Thoracic aorta (tissue), 2 donors: ENCODE measurements around the gene NRXN3. TPM values are rescaled to one million over a fixed set of nuclear protein-coding genes. Genes with fewer than 3 reads are reported as not detected.

ENCODE experiments used
- ATAC-seq: fragments of 150-250 bp; one replicate; pipeline ENCODE4 v1.8.0; 2017; ENCODE audit warnings: low read depth; ENCODE audit not compliant: insufficient number of reproducible peaks, low FRiP score
- DNase-seq: peaks from one replicate; pipeline ENCODE4 v3.0.0-alpha.2; 2020; ENCODE audit warnings: low spot score
- H3K27ac ChIP-seq, 2 donors: fragments of 200-600 bp; sonication (generic); 1 replicate in 1 of 2; 2 replicates in 1 of 2; pipeline ENCODE4 v1.5.1; 2016; ENCODE audit warnings: mild to moderate bottlenecking in 2 of 2, moderate library complexity in 2 of 2
- H3K27me3 ChIP-seq: fragments of 200-600 bp; sonication (generic); replicated peaks from 2 replicates; pipeline ENCODE4 v1.6.0; 2016; ENCODE audit warnings: mild to moderate bottlenecking; ENCODE audit not compliant: insufficient read depth
- H3K36me3 ChIP-seq: fragments of 200-600 bp; sonication (generic); one replicate; pipeline ENCODE4 v1.5.1; 2016
- H3K4me1 ChIP-seq, 2 donors: fragments of 200-600 bp; sonication (generic); 1 replicate in 1 of 2; 2 replicates in 1 of 2; pipeline versions ENCODE4 v1.5.1 to v1.6.0; 2016; ENCODE audit warnings: low read depth in 2 of 2, mild to moderate bottlenecking in 1 of 2; ENCODE audit not compliant: control insufficient read depth in 1 of 2
- H3K4me3 ChIP-seq: fragments of 200-600 bp; sonication (generic); 2 replicates; pipeline ENCODE4 v1.5.1; 2016; ENCODE audit warnings: mild to moderate bottlenecking
- H3K9me3 ChIP-seq: fragments of 200-600 bp; sonication (generic); 2 replicates; pipeline ENCODE4 v1.5.1; 2016
- CTCF ChIP-seq: fragments of 200-600 bp; sonication (generic); IDR thresholded peaks from one replicate; pipeline ENCODE4 v1.5.1; 2019; ENCODE audit warnings: antibody characterized with exemption
- total RNA-seq, 2 donors: library from RNA; depleted of rRNA; stranded (reverse); fragments of >200 nt; gene quantifications; one replicate each; pipeline versions ENCODE4 v1.1.0 to v1.2.3, GENCODE V29; 2016

NRXN3 gene
- total RNA-seq, 2 donors from 2014 or later, result 5.6 to 33.3 TPM

GRCh38 chr14:78782551-78782950 is 612.4 kb downstream of the NRXN3 start:
- Histone ChIP-seq H3K27ac (no peak overlapping the region), H3K27me3 (no peaks in the 10 kb centered on the region), H3K4me1 (no peaks in the 10 kb centered on the region), H3K36me3 (no peaks in the 10 kb centered on the region), H3K4me3 (no peak overlapping the region), H3K9me3 (no peaks in the 10 kb centered on the region)
- no peak for TF ChIP-seq CTCF
- DNase-seq (no peak), ATAC-seq (no peak)

- TF ChIP-seq CTCF, result no peak
- H3K4me3 ChIP-seq, result no peak overlapping the region
- H3K27ac ChIP-seq, result no peak overlapping the region
- no peaks in the 10 kb centered on the region for H3K9me3 ChIP-seq
- H3K4me1 ChIP-seq, result no peaks in the 10 kb centered on the region
- DNase-seq (no peak), ATAC-seq (no peak)
- no peaks in the 10 kb centered on the region for H3K36me3 ChIP-seq
- no peaks in the 10 kb centered on the region for H3K27me3 ChIP-seq
Measured at GRCh38 chr14:78785265-78785664, 615.1 kb downstream of the NRXN3 start.

GRCh38 chr14:78788467-78789360 is 618.5 kb downstream of the NRXN3 start:
- ATAC-seq, result no peak

GRCh38 chr14:78790271-78790670 is 620.1 kb downstream of the NRXN3 start:
- Histone ChIP-seq H3K9me3 (no peaks in the 10 kb centered on the region), H3K4me3 (no peak overlapping the region), H3K27me3 (no peaks in the 10 kb centered on the region), H3K36me3 (no peaks in the 10 kb centered on the region), H3K27ac (no peak overlapping the region), H3K4me1 (no peaks in the 10 kb centered on the region)
- TF ChIP-seq CTCF, result no peak
- DNase-seq (no peak), ATAC-seq (no peak)

More at GRCh38 chr14:78788467-78789360, 618.5 kb downstream of the NRXN3 start:
- Histone ChIP-seq H3K9me3 (no peaks in the 10 kb centered on the region), H3K4me1 (no peaks in the 10 kb centered on the region), H3K36me3 (no peaks in the 10 kb centered on the region), H3K27ac (no peak overlapping the region), H3K27me3 (no peaks in the 10 kb centered on the region), H3K4me3 (no peak overlapping the region)
- TF ChIP-seq CTCF, result no peak
- no peak for DNase-seq

- ATAC-seq (no peak), DNase-seq (no peak)
- no peak for TF ChIP-seq CTCF
- H3K4me1 ChIP-seq, result no peaks in the 10 kb centered on the region
- H3K27me3 ChIP-seq, result no peaks in the 10 kb centered on the region
- no peak overlapping the region for H3K4me3 ChIP-seq
- H3K27ac ChIP-seq, result no peak overlapping the region
- no peaks in the 10 kb centered on the region for H3K36me3 ChIP-seq
- no peaks in the 10 kb centered on the region for H3K9me3 ChIP-seq
Measured at GRCh38 chr14:78798757-78799156, 628.6 kb downstream of the NRXN3 start.
